Measurements from ENCODE around the gene FES. TPM values are rescaled to one million over a fixed set of nuclear protein-coding genes. Genes with fewer than 3 reads are reported as not detected.
A peak's percentile ranks its signal among the peaks of the same experiment; 100 is the strongest.

FES gene
- total and polyA plus RNA-seq, 2 donors: 27.0 to 30.0 TPM

GRCh38 chr15:90876046-90876445 lies 8.3 kb upstream of the FES start:
- peaks cover 14% of the 10 kb centered on the region for H3K36me3 ChIP-seq (ENCODE audit: insufficient read depth)
- WGBS: 94% methylated on average over 20 of the region's 20 CpGs

GRCh38 chr15:90876512-90877170 lies 7.7 kb upstream of the FES start:
- no peak overlapping the region for H3K4me3 ChIP-seq (ENCODE audit: low read depth, low read length)
- 94% methylated on average over 15 of the region's 15 CpGs for WGBS
- H3K36me3 ChIP-seq (ENCODE audit: insufficient read depth): peaks cover 17% of the 10 kb centered on the region
- DNase-seq (ENCODE audit: extremely low spot score): no peak
- H3K4me1 ChIP-seq (ENCODE audit: insufficient read depth): peaks cover 2% of the 10 kb centered on the region
- H3K27ac ChIP-seq (ENCODE audit: low read depth): no peak overlapping the region

More at GRCh38 chr15:90876046-90876445, 8.3 kb upstream of the FES start:
- no peak for DNase-seq (ENCODE audit: extremely low spot score)
- Histone ChIP-seq H3K27ac (ENCODE audit: low read depth) (no peak overlapping the region), H3K4me1 (ENCODE audit: insufficient read depth) (peaks cover 2% of the 10 kb centered on the region), H3K4me3 (ENCODE audit: low read depth, low read length) (no peak overlapping the region)

- H3K27ac ChIP-seq (ENCODE audit: low read depth): no peak overlapping the region
- no peak for DNase-seq (ENCODE audit: extremely low spot score)
- 93% methylated on average over 14 of the region's 14 CpGs for WGBS
- peaks cover 2% of the 10 kb centered on the region for H3K4me1 ChIP-seq (ENCODE audit: insufficient read depth)
- peaks cover 17% of the 10 kb centered on the region for H3K36me3 ChIP-seq (ENCODE audit: insufficient read depth)
- H3K4me3 ChIP-seq (ENCODE audit: low read depth, low read length): no peak overlapping the region
These were observed 7.0 kb upstream of the FES start for GRCh38 chr15:90877315-90877714.

GRCh38 chr15:90877996-90878395 lies 6.3 kb upstream of the FES start:
- 95% methylated on average over 14 of the region's 14 CpGs for WGBS
- DNase-seq (ENCODE audit: extremely low spot score): no peak
- Histone ChIP-seq H3K4me3 (ENCODE audit: low read depth, low read length) (no peak overlapping the region), H3K36me3 (ENCODE audit: insufficient read depth) (peaks cover 17% of the 10 kb centered on the region), H3K4me1 (ENCODE audit: insufficient read depth) (no peaks in the 10 kb centered on the region), H3K27ac (ENCODE audit: low read depth) (no peak overlapping the region)

GRCh38 chr15:90878660-90879059 lies 5.6 kb upstream of the FES start:
- WGBS: 92% methylated on average over 15 of the region's 15 CpGs
- Histone ChIP-seq H3K36me3 (ENCODE audit: insufficient read depth) (peaks cover 17% of the 10 kb centered on the region), H3K27ac (ENCODE audit: low read depth) (no peak overlapping the region), H3K4me3 (ENCODE audit: low read depth, low read length) (no peak overlapping the region), H3K4me1 (ENCODE audit: insufficient read depth) (no peaks in the 10 kb centered on the region)
- no peak for DNase-seq (ENCODE audit: extremely low spot score)

- Histone ChIP-seq H3K27ac (ENCODE audit: low read depth) (no peak overlapping the region), H3K4me3 (ENCODE audit: low read depth, low read length) (no peak overlapping the region), H3K36me3 (ENCODE audit: insufficient read depth) (peaks cover 17% of the 10 kb centered on the region), H3K4me1 (ENCODE audit: insufficient read depth) (no peaks in the 10 kb centered on the region)
- 94% methylated on average over 35 of the region's 35 CpGs for WGBS
- DNase-seq (ENCODE audit: extremely low spot score): no peak
These were observed 4.5 kb upstream of the FES start for GRCh38 chr15:90879730-90880366.

- H3K36me3 ChIP-seq (ENCODE audit: insufficient read depth): peaks cover 17% of the 10 kb centered on the region
- H3K4me1 ChIP-seq (ENCODE audit: insufficient read depth): no peaks in the 10 kb centered on the region
- no peak for DNase-seq (ENCODE audit: extremely low spot score)
- WGBS: 87% methylated on average over 16 of the region's 16 CpGs
- no peak overlapping the region for H3K27ac ChIP-seq (ENCODE audit: low read depth)
- H3K4me3 ChIP-seq (ENCODE audit: low read depth, low read length): no peak overlapping the region
These were observed 3.7 kb upstream of the FES start for GRCh38 chr15:90880381-90881145.

GRCh38 chr15:90881181-90881977 lies 2.9 kb upstream of the FES start:
- Histone ChIP-seq H3K4me3 (ENCODE audit: low read depth, low read length) (no peak overlapping the region), H3K27ac (ENCODE audit: low read depth) (no peak overlapping the region), H3K36me3 (ENCODE audit: insufficient read depth) (peaks cover 17% of the 10 kb centered on the region), H3K4me1 (ENCODE audit: insufficient read depth) (no peaks in the 10 kb centered on the region)
- no peak for DNase-seq (ENCODE audit: extremely low spot score)
- WGBS: 83% methylated on average over 35 of the region's 35 CpGs

- no peak overlapping the region for H3K27ac ChIP-seq (ENCODE audit: low read depth)
- DNase-seq (ENCODE audit: extremely low spot score): no peak
- peaks cover 13% of the 10 kb centered on the region for H3K36me3 ChIP-seq (ENCODE audit: insufficient read depth)
- no peaks in the 10 kb centered on the region for H3K4me1 ChIP-seq (ENCODE audit: insufficient read depth)
- no peak overlapping the region for H3K4me3 ChIP-seq (ENCODE audit: low read depth, low read length)
- WGBS: 89% methylated on average over 19 of the region's 19 CpGs
These were observed 2.2 kb upstream of the FES start for GRCh38 chr15:90881978-90882721.

GRCh38 chr15:90882781-90883525 lies 1.4 kb upstream of the FES start:
- peaks cover 14% of the 10 kb centered on the region for H3K36me3 ChIP-seq (ENCODE audit: insufficient read depth)
- no peak overlapping the region for H3K4me3 ChIP-seq (ENCODE audit: low read depth, low read length)
- no peaks in the 10 kb centered on the region for H3K4me1 ChIP-seq (ENCODE audit: insufficient read depth)
- no peak for DNase-seq (ENCODE audit: extremely low spot score)
- peak overlapping the region; percentile 96 for H3K27ac ChIP-seq (ENCODE audit: low read depth)
- WGBS: 81% methylated on average over 13 of the region's 13 CpGs

- DNase-seq (ENCODE audit: extremely low spot score): no peak
- H3K4me1 ChIP-seq (ENCODE audit: insufficient read depth): no peaks in the 10 kb centered on the region
- H3K27ac ChIP-seq (ENCODE audit: low read depth): peak overlapping the region; percentile 96
- peak overlapping the region; percentile 56 for H3K4me3 ChIP-seq (ENCODE audit: low read depth, low read length)
- WGBS: 59% methylated on average over 7 of the region's 7 CpGs
- H3K36me3 ChIP-seq (ENCODE audit: insufficient read depth): peaks cover 14% of the 10 kb centered on the region
These were observed 753 bp upstream of the FES start for GRCh38 chr15:90883526-90883975.

- no peaks in the 10 kb centered on the region for H3K4me1 ChIP-seq (ENCODE audit: insufficient read depth)
- peaks cover 9% of the 10 kb centered on the region for H3K36me3 ChIP-seq (ENCODE audit: insufficient read depth)
- peak overlapping the region; percentile 96 for H3K27ac ChIP-seq (ENCODE audit: low read depth)
- no peak for DNase-seq (ENCODE audit: extremely low spot score)
- H3K4me3 ChIP-seq (ENCODE audit: low read depth, low read length): peak overlapping the region; percentile 56
- 36% methylated on average over 16 of the region's 16 CpGs for WGBS
These were observed 571 bp downstream of the FES start for GRCh38 chr15:90884719-90885431.

All from urinary bladder (tissue), 4 donors.